Hepatocyte (in vitro differentiated cells): ENCODE measurements around the gene KCTD11. TPM values are rescaled to one million over a fixed set of nuclear protein-coding genes. Genes with fewer than 3 reads are reported as not detected.
"Not testable (repeated sequence)": the region's sequence is repeated elsewhere in the genome, so short reads cannot be mapped to it uniquely, and the experiment has no call there.

ENCODE experiments used
- DNase-seq: peaks from one replicate; pipeline ENCODE4 v3.0.0-alpha.2; 2016; ENCODE audit warnings: low spot score
- H2AFZ ChIP-seq: fragments of 200-600 bp; sonication (generic); 2 replicates; pipeline ENCODE4 v1.6.0; 2016; ENCODE audit warnings: antibody characterized with exemption, mild to moderate bottlenecking
- H3K27ac ChIP-seq: fragments of 200-600 bp; sonication (generic); 2 replicates; pipeline ENCODE4 v1.5.1; 2016; ENCODE audit warnings: mild to moderate bottlenecking
- H3K27me3 ChIP-seq: fragments of 200-600 bp; sonication (generic); 2 replicates; pipeline ENCODE4 v1.6.1; 2016
- H3K36me3 ChIP-seq: fragments of 200-600 bp; sonication (generic); replicated peaks from 2 replicates; pipeline ENCODE4 v1.5.1; 2016; ENCODE audit warnings: low read depth; ENCODE audit not compliant: insufficient read depth
- H3K4me1 ChIP-seq: fragments of 200-600 bp; sonication (generic); 2 replicates; pipeline ENCODE4 v1.5.1; 2016; ENCODE audit warnings: mild to moderate bottlenecking, moderate library complexity; ENCODE audit not compliant: insufficient read depth
- H3K4me2 ChIP-seq: fragments of 200-600 bp; sonication (generic); 2 replicates; pipeline ENCODE4 v1.6.0; 2016
- H3K4me3 ChIP-seq: fragments of 200-600 bp; sonication (generic); 2 replicates; pipeline ENCODE4 v1.5.1; 2016; ENCODE audit warnings: mild to moderate bottlenecking
- H3K79me2 ChIP-seq: fragments of 200-600 bp; sonication (generic); 2 replicates; pipeline ENCODE4 v1.6.0; 2017; ENCODE audit warnings: mild to moderate bottlenecking
- H3K9me2 ChIP-seq: fragments of 200-600 bp; sonication (generic); replicated peaks from 2 replicates; pipeline ENCODE4 v1.6.0; 2017; ENCODE audit warnings: mild to moderate bottlenecking; ENCODE audit not compliant: insufficient read depth
- H3K9me3 ChIP-seq: fragments of 200-600 bp; sonication (generic); 2 replicates; pipeline ENCODE4 v1.5.1; 2016; ENCODE audit warnings: low read depth, mild to moderate bottlenecking
- H4K20me1 ChIP-seq: fragments of 200-600 bp; sonication (generic); 2 replicates; pipeline ENCODE4 v1.6.0; 2016; ENCODE audit warnings: mild to moderate bottlenecking; ENCODE audit not compliant: insufficient read depth, poor library complexity, severe bottlenecking
- CTCF ChIP-seq: fragments of 200-600 bp; sonication (generic); IDR thresholded peaks from 2 replicates; pipeline ENCODE4 v1.5.1; 2016; ENCODE audit warnings: antibody characterized with exemption, mild to moderate bottlenecking; ENCODE audit not compliant: poor library complexity
- EZH2 ChIP-seq: fragments of 200-600 bp; sonication (generic); IDR thresholded peaks from 2 replicates; pipeline ENCODE4 v1.6.1; 2016; ENCODE audit warnings: antibody characterized with exemption, mild to moderate bottlenecking, borderline replicate concordance
- EZH2phosphoT487 ChIP-seq: fragments of 200-600 bp; sonication (generic); IDR thresholded peaks from one replicate; pipeline ENCODE4 v1.6.1; 2018; ENCODE audit warnings: antibody characterized with exemption, mild to moderate bottlenecking, low read depth, moderate library complexity; ENCODE audit not compliant: unreplicated experiment, severe bottlenecking
- WGBS: methylation state at CpG from one replicate; pipeline ENCODE4 v1.1.6; 2016; ENCODE audit warnings: low lambda C conversion rate; ENCODE audit errors: missing lambda C conversion rate; 5-methylcytosine and 5-hydroxymethylcytosine counted together
- polyA plus RNA-seq: library from polyadenylated mRNA; unstranded; fragments of >200 nt; fragmentation: Nextera tagmentation; extraction: Ambion mirVana; gene quantifications from 2 replicates; pipeline ENCODE4 v1.2.1, GENCODE V29; 2016
- total RNA-seq: library from RNA; depleted of rRNA; stranded (reverse); fragments of >200 nt; gene quantifications from 2 replicates; pipeline ENCODE4 v1.2.3, GENCODE V29; 2014

KCTD11 gene
- total and polyA plus RNA-seq, 2 experiments from 2014 or later, result 12.4 to 19.6 TPM

- H3K4me1 ChIP-seq, result peaks cover 25% of the 10 kb centered on the region
- H3K9me2 ChIP-seq, result no peaks in the 10 kb centered on the region
- no peaks in the 10 kb centered on the region for H3K36me3 ChIP-seq
- no peak overlapping the region for H3K27ac ChIP-seq
- peaks cover 18% of the 10 kb centered on the region for H3K79me2 ChIP-seq
- H2AFZ ChIP-seq, result no peak overlapping the region
- H3K4me2 ChIP-seq, result no peak overlapping the region
- no peaks in the 10 kb centered on the region for H3K9me3 ChIP-seq
- TF ChIP-seq EZH2 (no peak), CTCF (no peak), EZH2phosphoT487 (no peak)
- no peak overlapping the region for H3K4me3 ChIP-seq
- no peaks in the 10 kb centered on the region for H3K27me3 ChIP-seq
- 80% methylated on average over 2 of the region's 2 CpGs for WGBS
- no peaks in the 10 kb centered on the region for H4K20me1 ChIP-seq
- no peak for DNase-seq
These were observed 5.4 kb downstream of the KCTD11 start for GRCh38 chr17:7357381-7357780.

GRCh38 chr17:7361906-7362305 is 9.9 kb downstream of the KCTD11 start:
- Histone ChIP-seq H3K36me3 (no peaks in the 10 kb centered on the region), H3K27ac (no peak overlapping the region), H3K79me2 (no peaks in the 10 kb centered on the region), H3K9me3 (no peaks in the 10 kb centered on the region), H3K4me3 (no peak overlapping the region), H4K20me1 (no peaks in the 10 kb centered on the region), H3K4me1 (no peaks in the 10 kb centered on the region), H2AFZ (no peak overlapping the region), H3K27me3 (no peaks in the 10 kb centered on the region), H3K4me2 (no peak overlapping the region), H3K9me2 (no peaks in the 10 kb centered on the region)
- no peak for DNase-seq
- 54% methylated on average over 3 of the region's 3 CpGs for WGBS
- no peak for TF ChIP-seq EZH2
- TF ChIP-seq EZH2phosphoT487, result no peak
- TF ChIP-seq CTCF, result no peak

- Histone ChIP-seq H3K79me2 (no peaks in the 10 kb centered on the region), H3K9me2 (no peaks in the 10 kb centered on the region), H2AFZ (no peak overlapping the region), H3K27me3 (no peaks in the 10 kb centered on the region), H4K20me1 (no peaks in the 10 kb centered on the region), H3K36me3 (no peaks in the 10 kb centered on the region), H3K4me2 (no peak overlapping the region), H3K9me3 (no peaks in the 10 kb centered on the region), H3K4me3 (no peak overlapping the region), H3K4me1 (no peaks in the 10 kb centered on the region), H3K27ac (no peak overlapping the region)
- no peak for DNase-seq
- WGBS, result 72% methylated on average over 6 of the region's 6 CpGs
- TF ChIP-seq CTCF (no peak), EZH2phosphoT487 (no peak), EZH2 (no peak)
These were observed 11.3 kb downstream of the KCTD11 start for GRCh38 chr17:7363311-7363710.

GRCh38 chr17:7365963-7366362 is 14.0 kb downstream of the KCTD11 start:
- H3K9me3 ChIP-seq, DNase-seq, H3K4me1 ChIP-seq, H3K4me3 ChIP-seq, H3K36me3 ChIP-seq, H3K9me2 ChIP-seq, H3K79me2 ChIP-seq, H3K27ac ChIP-seq, H2AFZ ChIP-seq, H4K20me1 ChIP-seq, H3K27me3 ChIP-seq, H3K4me2 ChIP-seq: not testable (repeated sequence)
- WGBS, result 84% methylated on average over 7 of the region's 7 CpGs
